Measurements from ENCODE around the gene GALNTL6. TPM values are rescaled to one million over a fixed set of nuclear protein-coding genes. Genes with fewer than 3 reads are reported as not detected.
"Not testable (repeated sequence)": the region's sequence is repeated elsewhere in the genome, so short reads cannot be mapped to it uniquely, and the experiment has no call there.

GALNTL6 gene
- total RNA-seq, 4 donors from 2014 or later: 0.82 to 0.95 TPM; not detected in 2

- Histone ChIP-seq H3K27ac (no peak overlapping the region), H3K4me3 (no peak overlapping the region), H3K27me3 (no peaks in the 10 kb centered on the region), H3K9me3 (peaks cover 0 to 1% of the 10 kb centered on the region in 2 donors), H3K36me3 (no peaks in the 10 kb centered on the region), H3K4me1 (peaks cover 0 to 3% (median 0%) of the 10 kb centered on the region in 4 donors)
- in situ Hi-C loops (cut with MboI; ENCODE audit: low pct_ligation_motif_present in 1 of 4, low pct_unique_long_range_greater_than_20kb in 1 of 4, low sequenced_read_pairs in 3 of 4): no loop called here
- 66 to 70% methylated on average over 3 to 4 of the region's 4 CpGs for WGBS, 2 donors (ENCODE audit: low coverage in 1 of 2)
- no peak for DNase-seq
- no peak for TF ChIP-seq EP300 (IDR thresholded peaks at IDR 0.05; ENCODE audit: low read depth)
- TF ChIP-seq POLR2AphosphoS5 (IDR thresholded peaks at IDR 0.05): no peak
- no peak for TF ChIP-seq POLR2A (IDR thresholded peaks at IDR 0.05)
- TF ChIP-seq, protein P1, sequence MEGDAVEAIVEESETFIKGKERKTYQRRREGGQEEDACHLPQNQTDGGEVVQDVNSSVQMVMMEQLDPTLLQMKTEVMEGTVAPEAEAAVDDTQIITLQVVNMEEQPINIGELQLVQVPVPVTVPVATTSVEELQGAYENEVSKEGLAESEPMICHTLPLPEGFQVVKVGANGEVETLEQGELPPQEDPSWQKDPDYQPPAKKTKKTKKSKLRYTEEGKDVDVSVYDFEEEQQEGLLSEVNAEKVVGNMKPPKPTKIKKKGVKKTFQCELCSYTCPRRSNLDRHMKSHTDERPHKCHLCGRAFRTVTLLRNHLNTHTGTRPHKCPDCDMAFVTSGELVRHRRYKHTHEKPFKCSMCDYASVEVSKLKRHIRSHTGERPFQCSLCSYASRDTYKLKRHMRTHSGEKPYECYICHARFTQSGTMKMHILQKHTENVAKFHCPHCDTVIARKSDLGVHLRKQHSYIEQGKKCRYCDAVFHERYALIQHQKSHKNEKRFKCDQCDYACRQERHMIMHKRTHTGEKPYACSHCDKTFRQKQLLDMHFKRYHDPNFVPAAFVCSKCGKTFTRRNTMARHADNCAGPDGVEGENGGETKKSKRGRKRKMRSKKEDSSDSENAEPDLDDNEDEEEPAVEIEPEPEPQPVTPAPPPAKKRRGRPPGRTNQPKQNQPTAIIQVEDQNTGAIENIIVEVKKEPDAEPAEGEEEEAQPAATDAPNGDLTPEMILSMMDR (IDR thresholded peaks at IDR 0.05): no peak
- intact Hi-C loops (cut with DNase I; ENCODE audit: low total_unique reads): no loop called here
Observed at GRCh38 chr4:172900900-172901299, 1087.7 kb downstream of the GALNTL6 start.

DNA sequence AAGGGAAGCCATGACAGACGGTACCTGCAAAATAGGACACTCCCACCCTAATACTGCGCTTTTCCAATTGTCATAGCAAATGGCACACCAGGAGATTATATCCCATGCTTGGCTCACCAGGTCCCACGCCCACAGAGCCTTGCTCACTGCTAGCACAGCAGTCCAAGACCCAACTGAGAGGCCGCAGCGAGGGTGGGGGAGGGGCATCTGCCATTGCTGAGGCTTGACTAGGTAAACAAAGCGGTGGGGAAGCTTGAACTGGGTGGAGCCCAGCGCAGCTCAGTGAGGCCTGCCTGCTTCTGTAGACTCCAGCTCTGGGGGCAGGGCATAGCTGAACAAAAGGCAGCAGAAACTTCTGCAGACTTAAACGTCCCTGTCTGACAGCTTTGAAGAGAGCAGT, 1099.3 kb downstream of the GALNTL6 start:
- H3K4me3 ChIP-seq; H3K9me3 ChIP-seq; H3K27me3 ChIP-seq; H3K36me3 ChIP-seq; H3K27ac ChIP-seq; intact Hi-C loops (cut with DNase I; ENCODE audit: low total_unique reads); in situ Hi-C loops (cut with MboI; ENCODE audit: low pct_ligation_motif_present in 1 of 4, low pct_unique_long_range_greater_than_20kb in 1 of 4, low sequenced_read_pairs in 3 of 4); DNase-seq; H3K4me1 ChIP-seq: not testable (repeated sequence)
- 81 to 85% methylated on average over 3 to 8 of the region's 8 CpGs for WGBS, 2 donors (ENCODE audit: low coverage in 1 of 2)

GRCh38 chr4:172917403-172917802, 1104.2 kb downstream of the GALNTL6 start:
- H3K27me3 ChIP-seq; H3K9me3 ChIP-seq; H3K4me1 ChIP-seq; H3K36me3 ChIP-seq; in situ Hi-C loops (cut with MboI; ENCODE audit: low pct_ligation_motif_present in 1 of 4, low pct_unique_long_range_greater_than_20kb in 1 of 4, low sequenced_read_pairs in 3 of 4); DNase-seq; intact Hi-C loops (cut with DNase I; ENCODE audit: low total_unique reads); H3K27ac ChIP-seq; H3K4me3 ChIP-seq: not testable (repeated sequence)
- 86 to 100% methylated on average over 2 to 3 of the region's 3 CpGs for WGBS, 2 donors (ENCODE audit: low coverage in 1 of 2)

DNA sequence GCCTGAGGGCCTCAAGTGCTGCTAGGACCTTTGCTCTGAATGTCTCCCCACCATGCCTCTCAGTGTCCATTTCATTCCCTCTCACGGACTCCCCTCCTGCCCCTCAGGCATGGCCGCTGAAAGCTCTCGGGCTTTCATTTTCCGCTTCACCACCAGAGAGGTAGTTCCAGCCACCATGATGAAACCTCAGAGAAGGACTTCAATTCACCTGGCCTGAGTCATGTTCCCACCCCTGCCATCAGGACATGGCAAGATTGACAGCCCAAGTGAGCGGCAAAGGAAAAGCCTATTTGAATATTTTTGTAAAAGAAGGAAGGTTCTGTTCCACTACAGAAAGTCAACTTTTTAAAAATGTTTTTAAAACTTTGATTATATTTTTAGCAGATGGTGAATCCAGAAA, 1106.1 kb downstream of the GALNTL6 start:
- Histone ChIP-seq H3K4me3 (no peak overlapping the region), H3K27ac (no peak overlapping the region), H3K9me3 (no peaks in the 10 kb centered on the region), H3K27me3 (no peaks in the 10 kb centered on the region), H3K4me1 (no peaks in the 10 kb centered on the region), H3K36me3 (no peaks in the 10 kb centered on the region)
- TF ChIP-seq POLR2A (IDR thresholded peaks at IDR 0.05) (no peak), EP300 (IDR thresholded peaks at IDR 0.05; ENCODE audit: low read depth) (no peak), POLR2AphosphoS5 (IDR thresholded peaks at IDR 0.05) (no peak)
- TF ChIP-seq, protein P1 (IDR thresholded peaks at IDR 0.05): no peak
- WGBS, 2 donors (ENCODE audit: low coverage in 1 of 2): 82 to 94% methylated on average over 2 to 5 of the region's 5 CpGs
- DNase-seq: no peak
- in situ Hi-C loops (cut with MboI; ENCODE audit: low pct_ligation_motif_present in 1 of 4, low pct_unique_long_range_greater_than_20kb in 1 of 4, low sequenced_read_pairs in 3 of 4) (no loop called here), intact Hi-C loops (cut with DNase I; ENCODE audit: low total_unique reads) (no loop called here)

- no peaks in the 10 kb centered on the region for H3K9me3 ChIP-seq
- in situ Hi-C loops (cut with MboI; ENCODE audit: low pct_ligation_motif_present in 1 of 4, low pct_unique_long_range_greater_than_20kb in 1 of 4, low sequenced_read_pairs in 3 of 4): no loop called here
- H3K27ac ChIP-seq: no peak overlapping the region
- intact Hi-C loops (cut with DNase I; ENCODE audit: low total_unique reads): no loop called here
- TF ChIP-seq POLR2A (IDR thresholded peaks at IDR 0.05) (no peak), EP300 (IDR thresholded peaks at IDR 0.05; ENCODE audit: low read depth) (no peak), POLR2AphosphoS5 (IDR thresholded peaks at IDR 0.05) (no peak)
- TF ChIP-seq, protein P1 (IDR thresholded peaks at IDR 0.05): no peak
- H3K4me1 ChIP-seq: no peaks in the 10 kb centered on the region
- 84 to 89% methylated on average over 3 to 5 of the region's 5 CpGs for WGBS, 2 donors (ENCODE audit: low coverage in 1 of 2)
- DNase-seq: peak; percentile 14
- H3K36me3 ChIP-seq: no peaks in the 10 kb centered on the region
- H3K4me3 ChIP-seq: no peak overlapping the region
- H3K27me3 ChIP-seq: no peaks in the 10 kb centered on the region
Observed at GRCh38 chr4:172927096-172927814, 1114.1 kb downstream of the GALNTL6 start.
